HG02943 (cell line): ENCODE results near the gene INCA1.
"Not testable (repeated sequence)": the region's sequence is repeated elsewhere in the genome, so short reads cannot be mapped to it uniquely, and the experiment has no call there.

Experiments used
- ATAC-seq: cut with Tn5 transposase; IDR thresholded peaks from one replicate; pipeline ENCODE4 v1.9.1; 2021; ENCODE audit warnings: mild to moderate bottlenecking, low read depth, moderate library complexity; ENCODE audit not compliant: unreplicated experiment

Gene INCA1, protein sequence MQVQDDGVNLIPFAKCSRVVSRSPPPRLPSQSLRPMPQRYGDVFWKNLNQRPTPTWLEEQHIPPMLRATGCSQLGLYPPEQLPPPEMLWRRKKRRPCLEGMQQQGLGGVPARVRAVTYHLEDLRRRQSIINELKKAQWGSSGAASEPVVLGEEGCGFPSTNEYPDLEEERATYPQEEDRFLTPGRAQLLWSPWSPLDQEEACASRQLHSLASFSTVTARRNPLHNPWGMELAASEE

DNA sequence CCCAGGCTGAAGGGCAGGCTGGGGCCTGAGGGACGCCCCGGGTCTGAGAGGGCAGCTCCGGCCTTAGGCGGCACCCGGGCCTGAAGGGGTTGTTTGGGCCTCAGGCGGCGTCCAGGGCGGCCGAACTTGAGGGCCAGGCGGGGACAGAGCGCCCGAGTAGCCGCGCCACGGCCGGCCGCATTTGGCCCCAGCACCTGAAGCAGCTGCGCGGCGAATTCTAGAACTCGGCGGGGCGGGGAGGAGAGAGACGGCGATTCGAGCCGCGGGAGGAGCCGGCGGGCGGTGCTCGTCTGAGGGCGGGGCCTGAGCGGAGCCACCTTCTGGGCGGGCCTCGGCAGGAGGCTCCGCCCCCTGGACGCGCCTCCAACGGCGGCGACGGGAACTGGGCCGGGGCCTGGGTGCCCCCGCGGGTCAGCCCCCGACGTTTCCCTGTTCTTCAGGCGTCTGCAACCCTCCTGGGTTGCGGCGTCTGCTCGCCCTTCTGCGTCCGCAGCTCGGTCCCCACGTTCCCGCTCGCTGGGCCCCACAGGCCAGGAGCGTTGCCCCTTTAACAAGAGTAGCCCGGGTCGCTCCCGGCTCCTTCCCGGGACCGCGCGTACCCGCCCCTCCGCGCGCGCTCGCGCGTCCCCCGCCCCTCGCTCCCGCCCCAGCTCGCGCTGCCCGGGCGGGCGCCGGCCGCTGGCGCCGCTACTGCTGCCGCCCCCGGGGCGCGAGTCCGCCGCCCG lies at the start of gene INCA1, which contains the start of gene KIF1C:
Gene INCA1, minus strand, starts transcription at position 221 of the 725 bp plus-strand sequence. CDS start 3,085 bp downstream, outside the sequence.
Gene KIF1C, plus strand, starts transcription at position 649 of the 725 bp plus-strand sequence. CDS start 2,297 bp downstream, outside the sequence.
- ATAC-seq: peak; percentile 68

DNA sequence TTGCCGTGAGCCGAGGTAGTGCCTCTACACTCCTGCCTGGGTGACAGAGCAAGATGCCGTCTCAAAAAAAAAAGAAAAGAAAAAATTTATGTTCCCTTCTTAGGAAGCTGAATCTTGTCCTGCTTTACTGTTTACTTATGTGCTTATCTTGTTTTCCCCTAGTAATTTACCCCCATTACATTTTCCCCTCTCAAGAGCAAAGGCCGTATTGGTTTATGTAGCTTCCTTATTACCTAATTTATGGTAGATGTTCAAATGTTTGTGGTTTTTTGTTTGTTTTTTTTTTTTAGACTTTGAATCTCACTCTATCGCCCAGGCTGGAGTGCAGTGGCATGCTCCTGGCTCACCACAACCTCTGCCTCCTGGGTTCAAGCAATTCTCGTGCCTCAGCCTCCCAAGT lies 48.2 kb upstream of the INCA1 start:
- no peak for ATAC-seq

DNA sequence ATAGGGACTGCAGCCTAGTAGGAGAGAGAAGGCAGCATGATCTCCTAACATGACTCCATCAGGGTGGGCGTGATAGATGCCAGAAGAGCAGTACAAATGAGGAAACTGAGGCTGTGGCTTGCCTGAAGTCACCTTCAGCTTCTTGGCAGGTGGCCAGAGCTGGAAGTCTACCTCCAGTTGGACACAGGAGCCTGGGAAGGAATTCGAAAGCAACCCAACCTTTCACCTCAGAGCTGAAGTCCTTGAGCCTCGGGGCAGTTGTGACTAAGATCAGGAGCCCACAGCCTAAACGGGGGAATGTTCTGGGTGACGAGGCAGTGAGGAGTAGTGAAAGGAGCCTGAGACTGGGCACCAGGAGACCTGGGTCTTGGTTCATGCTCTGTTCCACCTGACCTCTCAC lies 47.3 kb upstream of the INCA1 start:
- no peak for ATAC-seq

DNA sequence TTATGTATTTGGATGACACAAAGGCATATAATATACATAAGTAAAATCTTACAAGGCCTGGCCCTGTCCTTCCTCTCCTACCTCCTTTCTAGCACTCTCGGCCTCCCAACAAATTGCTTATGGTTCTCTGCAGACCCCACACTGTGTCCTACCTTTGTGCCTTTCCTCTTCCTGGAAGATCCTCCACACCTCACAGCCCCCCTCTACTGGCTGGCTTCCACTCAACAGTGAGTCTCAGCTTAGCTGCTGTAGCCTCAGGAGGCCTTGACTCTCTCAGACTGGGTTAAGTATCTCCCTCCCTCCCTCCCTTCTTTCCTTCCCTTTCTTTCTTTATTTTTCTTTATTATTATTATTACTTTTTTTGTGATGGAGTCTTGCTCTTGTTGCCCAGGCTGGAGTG lies 46.2 kb upstream of the INCA1 start:
- ATAC-seq: no peak

DNA sequence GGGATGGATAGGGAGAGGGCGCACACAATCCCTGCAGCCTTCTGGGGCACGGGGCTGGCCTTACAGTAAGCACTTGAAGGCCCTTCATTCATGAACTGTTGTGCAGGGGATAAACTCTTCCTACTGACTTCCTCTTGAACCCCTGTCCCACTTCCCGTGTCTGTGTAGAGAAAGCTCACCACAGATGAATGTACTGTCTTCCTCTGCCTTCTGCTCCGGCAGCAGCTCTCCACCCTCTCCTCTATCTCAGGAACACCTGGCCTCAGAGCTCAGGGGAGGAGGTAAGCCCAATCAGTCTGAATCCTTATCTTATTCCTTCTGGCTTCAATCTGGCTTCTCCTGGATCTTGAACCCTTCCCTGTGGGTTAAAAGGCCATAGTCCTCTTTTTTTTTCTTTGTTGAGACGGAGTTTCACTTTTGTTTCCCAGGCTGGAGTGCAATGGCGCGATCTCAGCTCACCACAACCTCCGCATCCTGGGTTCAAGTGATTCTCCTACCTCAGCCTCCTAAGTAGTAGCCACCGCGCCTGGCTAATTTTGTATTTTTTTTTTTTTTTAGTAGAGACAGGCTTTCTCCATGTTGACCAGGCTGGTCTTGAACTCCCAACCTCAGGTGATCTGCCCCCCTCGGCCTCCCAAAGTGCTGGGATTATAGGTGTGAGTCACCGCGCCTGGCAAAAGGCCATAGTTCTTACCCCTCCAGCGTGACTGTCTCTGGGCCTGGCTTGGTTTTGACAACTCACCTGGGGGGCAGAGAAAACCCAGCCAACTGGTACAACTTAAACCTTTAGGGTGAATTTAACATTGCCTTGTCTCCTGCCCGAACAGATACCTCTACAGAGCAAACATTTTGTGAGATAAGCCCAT lies 45.1 kb upstream of the INCA1 start:
- ATAC-seq: no peak

DNA sequence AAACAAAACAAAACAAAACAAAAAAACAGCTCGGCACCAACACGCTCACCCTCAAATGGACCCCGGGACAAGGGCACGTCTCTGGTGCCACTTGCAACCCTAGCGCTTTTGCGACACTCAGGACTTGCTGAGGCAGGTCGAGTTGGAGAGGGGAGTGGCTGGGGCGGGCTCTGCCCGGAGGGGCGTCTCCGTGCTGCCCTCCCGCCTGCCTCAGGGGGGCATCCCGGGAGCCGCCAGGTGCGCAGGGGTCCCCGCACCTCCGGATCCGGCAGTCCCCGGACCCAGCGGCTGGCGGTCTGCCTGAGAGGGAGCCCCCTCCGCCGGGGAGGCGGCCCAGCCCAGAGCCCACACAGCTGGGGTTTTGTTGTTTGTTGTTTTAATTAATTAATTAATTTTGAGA lies 38.0 kb upstream of the INCA1 start, which contains the start of gene SLC52A1:
Gene SLC52A1, minus strand, starts transcription at position 112 of the 400 bp plus-strand sequence. CDS start 820 bp downstream, outside the sequence.
- ATAC-seq: no peak

DNA sequence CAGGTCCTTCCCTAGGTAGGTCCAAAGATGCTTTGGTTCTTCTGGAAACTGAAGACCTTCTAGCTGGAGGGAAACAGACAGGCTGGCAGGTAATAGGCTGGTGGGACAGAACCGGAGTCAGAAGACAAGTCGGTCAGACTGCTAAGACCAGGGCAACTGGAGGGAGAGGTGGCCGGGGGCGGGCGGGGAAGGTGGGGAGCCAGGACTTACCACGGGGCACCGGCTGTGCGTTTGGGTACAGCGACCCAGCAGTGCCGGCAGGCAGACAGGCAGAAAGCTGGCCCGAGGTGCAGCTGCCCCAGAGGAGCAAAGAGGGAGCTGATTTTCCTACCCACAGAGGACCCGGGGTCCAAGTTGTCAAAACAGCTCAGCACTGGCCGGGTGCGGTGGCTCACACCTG lies 37.3 kb upstream of the INCA1 start:
- ATAC-seq: no peak

DNA sequence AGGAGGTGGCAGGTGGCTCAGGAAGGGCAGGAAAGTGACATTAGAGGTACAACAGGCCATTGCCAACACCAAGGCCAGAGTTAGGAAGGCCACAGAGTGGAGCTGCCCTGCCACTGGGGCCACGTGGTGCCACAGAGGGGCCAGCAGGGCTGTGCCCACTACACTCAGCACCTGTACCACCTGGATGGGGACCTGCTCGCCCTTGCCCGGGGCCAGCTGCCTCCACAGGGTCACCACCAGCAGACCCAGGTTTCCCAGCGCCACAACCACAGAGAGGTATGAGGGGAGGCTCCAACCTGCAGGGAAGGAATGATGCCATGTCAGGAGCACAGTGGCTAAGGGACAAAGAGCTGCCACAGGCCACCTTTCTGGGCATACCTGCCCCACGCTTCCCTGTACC lies 36.7 kb upstream of the INCA1 start:
- ATAC-seq: no peak

DNA sequence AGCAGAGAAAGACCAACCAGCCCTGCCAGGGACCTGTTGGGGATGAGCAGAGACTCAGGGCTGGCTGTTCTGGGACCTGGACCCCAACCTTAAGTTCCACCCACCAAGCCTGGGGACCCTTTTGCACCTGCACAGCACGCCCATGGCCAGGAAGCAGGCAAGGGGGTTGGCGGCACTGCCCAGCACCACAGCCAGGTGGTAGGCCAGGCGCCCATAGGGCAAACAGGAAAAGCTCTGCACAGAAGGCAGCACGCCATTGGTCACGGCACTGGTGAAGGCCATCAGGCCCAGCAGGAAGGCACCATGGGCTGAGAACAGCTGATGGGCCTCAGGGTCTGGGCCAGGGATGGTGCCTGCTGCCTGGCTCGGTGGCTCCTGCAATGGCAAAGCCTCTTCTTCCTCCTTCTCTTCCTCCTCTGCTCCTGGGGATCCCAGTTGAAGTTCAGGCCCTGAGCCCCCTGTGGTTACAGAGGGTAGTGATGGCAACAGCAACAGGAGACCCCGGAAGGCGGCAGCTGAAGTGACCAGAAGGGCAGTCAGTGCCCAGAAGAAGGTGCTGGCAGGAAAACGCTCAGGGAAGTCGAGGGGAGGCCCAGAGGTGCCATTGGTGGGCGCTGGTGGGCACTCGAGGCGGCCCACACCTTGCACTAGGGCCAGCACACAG lies 36.2 kb upstream of the INCA1 start:
- no peak for ATAC-seq

DNA sequence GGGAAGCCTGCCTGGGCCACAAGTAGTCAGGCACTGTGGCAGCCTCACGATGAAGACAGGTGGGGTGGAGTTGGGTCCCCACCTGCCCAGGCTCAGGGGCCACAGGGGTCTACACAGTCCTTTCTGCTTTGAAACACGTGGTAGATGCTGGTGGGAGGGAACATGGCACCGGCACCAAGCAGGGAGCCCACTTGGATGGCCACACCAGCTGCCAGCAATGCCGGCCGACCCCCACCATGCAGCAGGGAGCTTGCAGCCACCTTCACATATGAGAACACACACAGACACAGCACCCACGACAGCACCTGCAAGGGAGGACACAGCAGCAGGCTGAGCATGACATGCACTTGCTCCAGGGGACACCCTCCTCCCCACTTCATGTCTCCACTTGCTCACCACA lies 35.5 kb upstream of the INCA1 start:
- ATAC-seq: no peak

DNA sequence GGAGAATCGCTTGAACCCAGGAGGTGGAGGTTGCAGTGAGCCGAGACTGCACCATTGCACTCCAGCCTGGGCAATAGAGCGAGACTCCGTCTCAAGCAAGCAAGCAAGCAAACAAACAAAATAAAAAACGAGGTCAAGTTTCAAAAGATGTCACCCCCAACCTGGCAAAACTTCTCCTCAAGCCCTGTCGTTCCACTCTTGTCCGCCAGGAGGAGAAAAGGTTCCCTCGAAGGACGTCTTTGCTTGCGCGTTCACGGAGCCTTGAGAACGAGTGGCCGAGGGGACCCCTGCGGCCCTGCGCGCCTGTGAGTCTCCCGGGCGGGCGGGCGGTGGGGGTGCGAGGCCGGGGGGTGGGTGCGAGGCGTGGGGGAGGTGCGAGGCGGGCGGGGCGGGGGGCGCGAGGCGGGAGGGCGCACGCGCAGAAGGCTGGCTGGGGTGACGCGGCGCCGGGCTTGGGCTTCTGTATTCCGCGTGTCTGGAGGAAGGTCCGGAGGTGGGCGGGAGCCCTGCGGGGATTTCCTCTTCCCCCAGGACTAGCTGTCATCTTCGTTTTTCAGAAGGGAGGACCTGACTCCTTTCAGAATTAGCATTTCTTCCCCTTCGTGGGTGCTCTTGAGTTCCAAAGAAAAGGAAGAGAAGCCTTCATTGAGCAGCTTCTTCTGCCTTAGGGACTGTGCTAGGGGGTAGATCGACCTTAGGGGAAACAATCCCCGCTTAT lies 34.2 kb upstream of the INCA1 start:
- ATAC-seq: no peak

DNA sequence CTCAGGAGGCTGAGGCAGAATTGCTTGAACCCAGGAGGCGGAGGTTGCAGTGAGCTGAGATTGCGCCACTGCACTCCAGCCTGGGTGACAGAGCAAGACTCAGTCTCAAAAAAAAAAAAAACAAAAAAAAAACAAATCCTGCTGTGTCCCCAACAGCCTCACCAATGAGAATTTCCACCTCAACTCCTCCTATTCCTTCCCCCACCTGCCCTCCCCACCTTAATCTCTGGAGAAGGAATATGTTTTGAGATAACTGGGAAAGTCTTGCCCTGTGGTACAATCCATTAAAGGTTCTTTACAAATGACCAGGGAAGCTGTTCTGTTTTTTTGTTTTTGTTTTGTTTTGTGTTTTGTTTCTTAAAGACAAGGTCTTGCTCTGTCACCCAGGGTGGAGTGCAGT lies 32.8 kb upstream of the INCA1 start:
- not testable (repeated sequence) for ATAC-seq

DNA sequence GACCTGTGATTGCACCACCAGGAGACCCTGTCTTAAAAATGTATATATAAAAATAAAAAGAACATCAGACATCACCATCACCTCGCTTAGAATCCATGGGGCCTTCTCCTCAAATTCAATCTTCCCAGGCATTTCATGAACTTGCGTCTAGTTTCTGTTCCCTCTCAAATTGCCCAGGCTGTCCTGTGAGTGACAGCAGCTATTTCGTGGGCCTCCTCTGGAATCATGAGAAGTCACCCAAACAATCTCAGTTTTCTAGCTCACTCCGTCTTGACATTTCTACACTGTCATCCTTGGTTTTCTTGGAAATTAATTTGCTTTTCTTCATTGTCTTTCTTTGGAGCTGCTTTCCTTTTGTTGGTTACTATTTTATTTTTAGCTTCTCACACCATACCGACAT lies 30.6 kb upstream of the INCA1 start:
- ATAC-seq: no peak

DNA sequence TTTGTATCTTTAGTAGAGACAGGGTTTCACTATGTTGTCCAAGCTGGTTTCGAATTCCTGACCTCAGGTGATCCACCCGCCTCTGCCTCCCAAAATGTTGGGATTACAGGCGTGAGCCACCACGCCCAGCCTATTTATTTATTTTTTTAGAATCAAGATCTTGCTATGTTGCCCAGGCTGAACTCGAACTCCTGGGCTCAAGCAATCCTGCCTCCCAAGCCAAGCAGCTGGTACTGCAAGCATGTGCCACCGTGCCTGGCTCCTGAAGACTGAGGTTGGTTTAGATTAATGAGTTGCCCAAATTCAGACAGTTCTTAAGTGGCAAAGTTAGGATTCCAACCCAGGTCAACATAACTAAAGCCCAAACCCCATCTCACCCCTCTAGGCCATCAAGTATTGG lies 30.0 kb upstream of the INCA1 start:
- no peak for ATAC-seq

DNA sequence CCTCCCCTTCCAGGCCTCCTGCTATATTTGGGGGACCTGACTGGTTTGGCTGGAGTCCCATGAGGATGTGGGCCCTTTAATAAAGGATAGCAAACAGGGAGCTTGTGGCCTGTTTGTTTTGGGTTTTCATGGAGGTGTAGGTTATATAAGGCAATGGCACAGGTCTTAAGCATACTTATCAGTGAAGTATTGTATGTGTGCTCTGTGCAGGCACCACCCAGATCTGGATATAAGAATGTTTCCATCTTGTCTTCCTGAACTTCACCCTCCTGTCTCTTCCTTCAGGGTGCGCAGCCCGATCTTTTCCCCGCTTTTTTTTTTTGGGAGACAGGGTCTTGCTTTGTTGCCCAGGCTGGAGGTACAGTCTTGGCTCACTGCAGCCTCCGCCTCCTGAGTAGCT lies 27.3 kb upstream of the INCA1 start:
- ATAC-seq: no peak

DNA sequence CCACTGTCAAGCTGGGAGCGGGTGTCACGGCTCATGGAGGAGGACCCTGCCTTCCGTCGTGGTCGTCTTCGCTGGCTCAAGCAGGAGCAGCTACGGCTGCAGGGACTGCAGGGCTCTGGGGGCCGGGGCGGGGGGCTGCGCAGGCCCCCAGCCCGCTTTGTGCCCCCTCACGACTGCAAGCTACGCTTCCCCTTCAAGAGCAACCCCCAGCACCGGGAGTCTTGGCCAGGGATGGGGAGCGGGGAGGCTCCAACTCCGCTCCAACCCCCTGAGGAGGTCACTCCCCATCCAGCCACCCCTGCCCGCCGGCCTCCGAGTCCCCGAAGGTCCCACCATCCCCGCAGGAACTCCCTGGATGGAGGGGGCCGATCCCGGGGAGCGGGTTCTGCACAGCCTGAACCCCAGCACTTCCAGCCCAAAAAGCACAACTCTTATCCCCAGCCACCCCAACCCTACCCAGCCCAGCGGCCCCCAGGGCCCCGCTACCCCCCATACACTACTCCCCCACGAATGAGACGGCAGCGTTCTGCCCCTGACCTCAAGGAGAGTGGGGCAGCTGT lies 26.3 kb upstream of the INCA1 start:
- ATAC-seq: no peak

DNA sequence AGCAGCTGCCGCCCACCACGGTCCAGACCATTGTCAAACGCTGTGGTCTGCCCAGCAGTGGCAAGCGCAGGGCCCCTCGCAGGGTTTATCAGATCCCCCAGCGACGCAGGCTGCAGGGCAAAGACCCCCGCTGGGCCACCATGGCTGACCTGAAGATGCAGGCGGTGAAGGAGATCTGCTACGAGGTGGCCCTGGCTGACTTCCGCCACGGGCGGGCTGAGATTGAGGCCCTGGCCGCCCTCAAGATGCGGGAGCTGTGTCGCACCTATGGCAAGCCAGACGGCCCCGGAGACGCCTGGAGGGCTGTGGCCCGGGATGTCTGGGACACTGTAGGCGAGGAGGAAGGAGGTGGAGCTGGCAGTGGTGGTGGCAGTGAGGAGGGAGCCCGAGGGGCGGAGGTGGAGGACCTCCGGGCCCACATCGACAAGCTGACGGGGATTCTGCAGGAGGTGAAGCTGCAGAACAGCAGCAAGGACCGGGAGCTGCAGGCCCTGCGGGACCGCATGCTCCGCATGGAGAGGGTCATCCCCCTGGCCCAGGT lies 24.9 kb upstream of the INCA1 start:
- ATAC-seq: no peak

DNA sequence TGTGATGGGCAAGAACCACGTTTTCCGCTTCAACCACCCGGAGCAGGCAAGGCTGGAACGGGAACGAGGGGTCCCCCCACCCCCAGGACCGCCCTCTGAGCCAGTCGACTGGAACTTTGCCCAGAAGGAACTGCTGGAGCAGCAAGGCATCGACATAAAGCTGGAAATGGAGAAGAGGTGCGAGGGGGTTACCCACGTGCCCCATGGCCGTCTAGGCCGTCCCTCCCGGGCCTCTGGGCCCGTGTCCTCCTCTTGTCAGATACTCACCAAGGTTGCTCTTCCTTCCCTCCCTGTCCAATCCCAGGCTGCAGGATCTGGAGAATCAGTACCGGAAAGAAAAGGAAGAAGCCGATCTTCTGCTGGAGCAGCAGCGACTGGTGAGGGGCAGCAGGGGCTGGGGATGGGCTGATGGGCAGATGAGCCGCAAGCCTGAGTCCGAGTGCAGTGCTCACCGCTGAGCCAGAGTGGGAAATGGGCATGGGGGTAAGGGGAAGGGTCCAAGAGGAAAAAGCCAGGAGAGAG lies 23.2 kb upstream of the INCA1 start:
- ATAC-seq: no peak

DNA sequence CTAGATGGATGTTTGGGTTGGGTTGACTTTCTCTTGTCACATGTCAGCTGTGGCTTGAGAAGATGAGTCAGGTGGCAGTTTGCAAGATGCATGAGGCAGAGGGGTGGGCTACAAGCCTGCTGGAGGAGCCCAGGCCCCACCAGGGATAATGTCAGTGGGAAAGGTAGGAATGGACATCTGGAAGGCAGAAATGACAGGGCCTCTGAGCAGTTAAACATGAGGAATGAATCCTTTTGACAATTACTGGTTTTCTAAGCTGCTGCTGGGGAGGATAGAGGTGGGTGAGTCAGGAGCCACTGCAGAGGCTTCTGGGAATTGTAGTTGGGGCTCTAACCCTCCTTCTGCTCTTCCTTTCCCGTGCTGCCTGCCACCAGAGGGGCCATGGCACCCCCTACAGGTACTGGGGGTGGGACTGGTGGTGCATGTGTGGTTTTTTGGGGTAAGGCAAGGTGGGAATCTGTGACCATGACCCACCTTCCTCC lies 22.2 kb upstream of the INCA1 start:
- no peak for ATAC-seq
